Common myeloid progenitor, CD34-positive (primary cell): Measurements from ENCODE around the gene DHRSX.
"Not testable (repeated sequence)": the region's sequence is repeated elsewhere in the genome, so short reads cannot be mapped to it uniquely, and the experiment has no call there.

Source experiments
- CTCF ChIA-PET: fragments of 350-600 bp; sonication (Branson Sonifier 250); formaldehyde crosslinking; loops from one replicate; lab custom pipeline; 2021; ENCODE audit warnings: antibody characterized with exemption; lab: Charles Lee
- POLR2A ChIA-PET: fragments of 350-600 bp; sonication (Branson Sonifier 250); formaldehyde crosslinking; loops from one replicate; lab custom pipeline; 2021; ENCODE audit warnings: antibody characterized with exemption; lab: Charles Lee
- DNase-seq, 3 donors: peaks; one replicate each; pipeline versions ENCODE4 v3.0.0 to v3.0.0-alpha.2; 2013
- H3K27ac ChIP-seq, 2 experiments: 1 replicate in 1 of 2; 2 replicates in 1 of 2; pipeline ENCODE4 v1.7.0; 2013; ENCODE audit warnings: inconsistent platforms in 2 of 2, low read length in 2 of 2, mild to moderate bottlenecking in 2 of 2, low read depth in 1 of 2, moderate library complexity in 1 of 2; ENCODE audit not compliant: severe bottlenecking in 2 of 2, insufficient read depth in 1 of 2, poor library complexity in 1 of 2
- H3K27me3 ChIP-seq, 5 experiments: replicated peaks in 2 of 5; 1 replicate in 3 of 5; 2 replicates in 2 of 5; pipeline versions ENCODE4 v1.6.1 to v1.7.0; 2013; ENCODE audit warnings: low read length in 4 of 5, mild to moderate bottlenecking in 2 of 5, moderate library complexity in 2 of 5, inconsistent platforms in 1 of 5; ENCODE audit not compliant: insufficient read depth in 5 of 5, control insufficient read depth in 4 of 5
- H3K36me3 ChIP-seq, 4 experiments: 1 replicate in 2 of 4; 2 replicates in 2 of 4; pipeline versions ENCODE4 v1.6.1 to v1.7.0; 2013; ENCODE audit warnings: low read length in 3 of 4, control low read depth in 1 of 4, mild to moderate bottlenecking in 1 of 4; ENCODE audit not compliant: control insufficient read depth in 4 of 4, insufficient read depth in 4 of 4
- H3K4me1 ChIP-seq, 4 experiments: 1 replicate in 3 of 4; 2 replicates in 1 of 4; pipeline versions ENCODE4 v1.6.1 to v1.7.1; 2013; ENCODE audit warnings: low read length in 3 of 4, mild to moderate bottlenecking in 3 of 4, control low read depth in 1 of 4, inconsistent platforms in 1 of 4, moderate library complexity in 1 of 4; ENCODE audit not compliant: control insufficient read depth in 4 of 4, insufficient read depth in 4 of 4; ENCODE audit errors: control extremely low read depth in 1 of 4
- H3K4me3 ChIP-seq, 7 experiments: 1 replicate in 4 of 7; 2 replicates in 3 of 7; pipeline versions ENCODE4 v1.5.1 to v1.7.0; 2013; ENCODE audit warnings: mild to moderate bottlenecking in 7 of 7, low read length in 6 of 7, moderate library complexity in 6 of 7, inconsistent platforms in 2 of 7, low read depth in 2 of 7, control low read depth in 1 of 7; ENCODE audit not compliant: insufficient read depth in 4 of 7, control insufficient read depth in 1 of 7; ENCODE audit errors: extremely low read depth in 1 of 7
- H3K9me3 ChIP-seq, 5 experiments: 1 replicate in 4 of 5; 2 replicates in 1 of 5; pipeline versions ENCODE4 v1.6.1 to v1.7.1; 2013; ENCODE audit warnings: low read length in 4 of 5, mild to moderate bottlenecking in 2 of 5, inconsistent platforms in 1 of 5, low read depth in 1 of 5, moderate library complexity in 1 of 5; ENCODE audit not compliant: control insufficient read depth in 4 of 5, insufficient read depth in 2 of 5; ENCODE audit errors: control extremely low read depth in 1 of 5
- WGBS: methylation state at CpG from one replicate; pipeline ENCODE4 v1.1.5; 2013; ENCODE audit not compliant: insufficient coverage; 5-methylcytosine and 5-hydroxymethylcytosine counted together

DHRSX gene

DNA sequence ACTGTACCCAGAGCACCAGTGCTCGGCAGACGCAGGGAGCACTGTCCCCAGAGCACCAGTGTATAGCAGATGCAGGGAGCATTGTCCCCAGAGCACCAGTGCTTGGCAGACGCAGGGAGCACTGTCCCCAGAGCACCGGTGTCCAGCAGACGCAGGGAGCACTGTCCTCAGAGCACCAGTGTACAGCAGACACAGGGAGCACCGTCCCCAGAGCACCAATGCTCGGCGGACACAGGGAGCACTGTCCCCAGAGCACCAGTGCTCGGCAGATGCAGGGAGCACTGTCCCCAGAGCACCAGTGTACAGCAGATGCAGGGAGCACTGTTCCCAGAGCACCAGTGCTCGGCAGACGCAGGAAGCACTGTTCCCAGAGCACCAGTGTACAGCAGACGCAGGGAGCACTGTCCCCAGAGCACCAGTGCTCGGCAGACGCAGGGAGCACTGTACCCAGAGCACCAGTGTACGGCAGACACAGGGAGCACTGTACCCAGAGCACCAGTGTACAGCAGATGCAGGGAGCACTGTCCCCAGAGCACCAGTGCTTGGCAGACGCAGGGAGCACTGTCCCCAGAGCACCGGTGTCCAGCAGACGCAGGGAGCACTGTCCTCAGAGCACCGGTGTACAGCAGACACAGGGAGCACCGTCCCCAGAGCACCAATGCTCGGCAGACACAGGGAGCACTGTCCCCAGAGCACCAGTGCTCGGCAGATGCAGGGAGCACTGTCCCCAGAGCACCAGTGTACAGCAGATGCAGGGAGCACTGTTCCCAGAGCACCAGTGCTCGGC is 234.9 kb downstream of the DHRSX start:
- CTCF ChIA-PET: not testable (repeated sequence)

DNA sequence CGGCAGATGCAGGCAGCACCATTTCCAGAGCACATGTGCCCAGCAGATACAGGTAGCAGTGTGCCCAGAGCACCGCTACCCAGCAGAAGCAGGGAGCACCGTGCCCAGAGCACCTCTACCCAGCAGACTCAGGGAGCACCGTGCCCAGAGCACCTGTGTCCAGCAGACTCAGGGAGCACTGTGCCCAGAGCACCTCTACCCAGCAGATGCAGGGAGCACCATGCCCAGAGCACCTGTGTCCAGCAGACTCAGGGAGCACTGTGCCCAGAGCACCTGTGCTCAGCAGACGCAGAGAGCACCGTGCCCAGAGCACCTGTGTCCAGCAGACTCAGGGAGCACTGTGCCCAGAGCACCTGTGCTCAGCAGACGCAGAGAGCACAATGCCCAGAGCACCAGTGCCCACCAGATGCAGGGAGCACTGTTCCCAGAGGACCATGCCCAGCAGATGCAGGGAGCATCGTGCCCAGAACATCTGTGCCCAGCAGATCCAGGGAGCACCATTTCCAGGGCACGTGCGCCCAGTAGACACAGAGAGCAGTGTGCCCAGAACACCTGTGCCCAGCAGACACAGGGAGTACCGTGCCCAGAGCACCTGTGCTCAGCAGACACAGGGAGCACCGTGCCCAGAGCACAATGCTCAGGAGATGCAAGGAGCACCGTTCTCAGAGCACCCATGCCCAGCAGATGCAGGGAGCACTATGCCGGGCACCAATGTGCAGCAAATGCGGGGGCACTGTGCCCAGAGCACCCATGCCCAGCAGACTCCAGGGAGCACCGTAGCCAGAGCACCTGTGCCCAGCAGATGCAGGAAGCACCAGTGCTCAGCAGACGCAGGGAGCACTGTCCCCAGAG is 236.4 kb downstream of the DHRSX start:
- 96% methylated on average over 17 of the region's 17 CpGs for WGBS
- H3K4me3 ChIP-seq: no peak overlapping the region
- CTCF ChIA-PET: no interaction called here

More for the DNA sequence above, 234.9 kb downstream of the DHRSX start:
- peaks cover 0 to 11% (median 0%) of the 10 kb centered on the region in 4 experiments for H3K36me3 ChIP-seq
- peak in 1 of 3 donors; percentile 40 for DNase-seq
- 99% methylated on average over 9 of the region's 23 CpGs for WGBS
- H3K27me3 ChIP-seq, H3K4me3 ChIP-seq, H3K4me1 ChIP-seq, POLR2A ChIA-PET, H3K27ac ChIP-seq, H3K9me3 ChIP-seq: not testable (repeated sequence)

DNA sequence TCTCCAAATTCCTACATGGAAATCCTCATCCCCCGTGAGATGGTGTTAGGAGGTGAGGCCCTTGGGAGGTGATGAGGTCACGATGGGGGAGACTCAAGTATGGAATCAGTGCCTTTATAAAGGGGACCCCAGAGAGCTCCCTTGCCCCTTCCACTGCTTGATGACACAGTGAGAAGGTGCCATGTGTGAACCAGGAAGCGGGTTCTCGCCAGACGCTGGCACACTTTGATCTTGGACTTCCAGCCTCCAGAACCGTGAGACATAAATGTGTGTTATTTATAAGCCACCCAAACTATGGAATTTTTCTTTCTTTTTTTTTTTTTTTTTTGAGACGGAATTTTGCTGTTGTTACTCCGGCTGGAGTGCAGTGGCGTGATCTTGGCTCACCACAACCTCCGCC is 237.6 kb downstream of the DHRSX start:
- H3K9me3 ChIP-seq: no peaks in the 10 kb centered on the region
- DNase-seq: peak in 2 of 3 donors; percentile 58 to 74
- H3K36me3 ChIP-seq: peaks cover 0 to 11% (median 0%) of the 10 kb centered on the region in 4 experiments
- POLR2A ChIA-PET: no interaction called here
- no peak overlapping the region for H3K27ac ChIP-seq
- 93% methylated on average over 4 of the region's 10 CpGs for WGBS
- no peak overlapping the region for H3K4me3 ChIP-seq
- no peaks in the 10 kb centered on the region for H3K27me3 ChIP-seq
- CTCF ChIA-PET: no interaction called here
- no peaks in the 10 kb centered on the region for H3K4me1 ChIP-seq

More for the DNA sequence above, 236.4 kb downstream of the DHRSX start:
- Histone ChIP-seq H3K27ac (no peak overlapping the region), H3K4me1 (no peaks in the 10 kb centered on the region), H3K9me3 (no peaks in the 10 kb centered on the region), H3K27me3 (no peaks in the 10 kb centered on the region), H3K36me3 (peaks cover 0 to 11% (median 0%) of the 10 kb centered on the region in 4 experiments)
- POLR2A ChIA-PET: no interaction called here
- DNase-seq: peak in 1 of 3 donors; percentile 48

DNA sequence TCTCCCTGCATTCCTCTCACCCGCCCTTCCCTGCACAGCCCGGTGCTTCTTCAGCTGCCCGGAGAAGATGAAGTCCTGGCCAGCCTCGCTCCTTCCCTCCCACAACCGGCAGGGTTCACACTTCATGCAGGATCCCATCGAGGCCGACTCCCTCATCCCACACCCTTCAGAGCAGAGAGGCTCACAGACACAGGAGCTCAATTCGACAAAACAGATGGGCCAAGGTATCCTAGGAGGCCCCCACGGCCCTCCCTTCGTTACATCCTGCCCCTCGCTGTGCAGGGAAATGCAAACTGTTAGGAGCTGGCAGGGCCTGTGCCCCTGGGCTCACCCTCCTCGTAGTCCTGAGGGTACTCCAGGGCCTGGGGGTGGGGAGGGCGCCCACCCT is 238.1 kb downstream of the DHRSX start:
- Histone ChIP-seq H3K4me3 (no peak overlapping the region), H3K27ac (no peak overlapping the region), H3K4me1 (no peaks in the 10 kb centered on the region), H3K36me3 (peaks cover 0 to 11% (median 0%) of the 10 kb centered on the region in 4 experiments), H3K27me3 (no peaks in the 10 kb centered on the region), H3K9me3 (no peaks in the 10 kb centered on the region)
- no peak for DNase-seq
- ChIA-PET POLR2A (no interaction called here), CTCF (no interaction called here)
- WGBS: 94% methylated on average over 13 of the region's 13 CpGs

DNA sequence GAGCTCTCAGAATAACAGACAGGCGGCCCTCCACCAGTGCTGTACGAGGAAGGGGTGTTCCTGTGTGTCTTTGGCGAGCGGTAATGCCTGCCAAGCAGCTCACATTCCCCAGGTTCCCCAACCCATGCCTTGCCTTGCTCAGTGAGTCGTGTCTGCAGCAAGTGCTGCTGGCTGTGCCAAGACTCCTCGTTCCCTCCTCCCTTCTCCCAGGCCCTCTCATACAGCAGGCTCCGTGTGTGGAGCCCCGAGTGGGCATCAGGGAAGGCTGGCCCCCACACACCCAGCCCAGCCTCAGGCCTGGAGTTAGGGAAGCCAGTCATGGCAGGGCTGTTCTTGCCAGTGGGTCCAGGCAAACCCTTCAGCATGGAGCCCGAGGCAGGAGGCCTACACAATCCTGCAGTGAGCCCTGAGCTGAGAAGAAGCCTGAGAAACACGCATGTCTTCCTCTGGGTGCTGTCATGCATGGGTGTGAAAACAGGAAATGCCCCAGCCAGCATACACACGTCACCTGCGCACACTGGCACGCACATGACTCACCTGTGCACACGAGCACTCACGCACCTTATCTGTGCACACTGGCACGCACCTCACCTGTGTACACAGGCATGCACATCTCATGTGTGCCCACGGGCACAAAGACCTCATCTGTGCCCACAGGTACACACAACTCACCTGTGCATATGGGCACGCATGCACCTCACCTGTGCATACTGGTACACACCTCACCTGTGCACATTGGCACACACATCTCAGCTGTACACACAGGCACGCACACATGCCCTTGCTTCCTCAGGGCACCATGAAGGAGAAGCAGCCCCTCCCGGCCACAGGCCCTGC is 238.7 kb downstream of the DHRSX start:
- H3K27me3 ChIP-seq: no peaks in the 10 kb centered on the region
- no peak overlapping the region for H3K4me3 ChIP-seq
- H3K27ac ChIP-seq: no peak overlapping the region
- H3K4me1 ChIP-seq: no peaks in the 10 kb centered on the region
- 98% methylated on average over 18 of the region's 20 CpGs for WGBS
- no peaks in the 10 kb centered on the region for H3K9me3 ChIP-seq
- H3K36me3 ChIP-seq: peaks cover 0 to 11% (median 0%) of the 10 kb centered on the region in 4 experiments
- no peak for DNase-seq
- POLR2A ChIA-PET: no interaction called here
- CTCF ChIA-PET: no interaction called here

DNA sequence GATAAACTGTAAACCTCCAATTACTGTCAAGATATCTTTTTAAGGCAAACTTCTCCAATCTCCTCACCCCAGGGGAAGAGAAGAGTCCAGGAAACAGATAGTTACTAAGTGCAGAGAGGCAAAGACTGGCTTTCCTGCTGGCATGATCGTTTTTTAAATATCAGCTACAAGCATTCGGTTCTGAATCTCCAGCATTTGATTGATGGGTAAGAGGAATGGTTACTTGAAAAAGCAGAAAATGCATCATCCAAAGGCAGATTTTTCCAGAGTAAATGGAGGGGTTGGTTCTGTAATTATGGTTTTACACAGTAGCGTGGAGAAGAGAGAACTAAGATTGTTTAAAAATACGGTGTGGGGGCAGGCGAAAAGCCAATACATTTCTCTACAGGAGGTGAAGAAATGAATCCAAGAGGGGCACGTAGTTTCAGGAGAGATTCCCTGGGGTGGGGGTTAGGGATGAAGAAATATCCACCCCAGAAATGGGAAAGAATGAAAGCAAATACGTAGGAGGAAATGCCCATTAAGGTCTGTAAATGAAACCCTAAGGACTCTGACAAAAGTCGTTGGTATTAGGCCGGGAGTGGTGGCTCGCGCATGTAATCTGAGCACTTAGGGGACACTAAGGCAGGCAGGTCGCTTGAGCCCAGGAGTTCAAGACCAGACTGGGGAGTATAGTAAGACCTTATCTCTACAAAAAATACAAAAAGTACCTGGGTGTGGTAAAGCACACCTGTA is 248.3 kb downstream of the DHRSX start:
- Histone ChIP-seq H3K4me3 (no peak overlapping the region), H3K9me3 (peaks cover 0 to 10% (median 4%) of the 10 kb centered on the region in 5 experiments), H3K27me3 (no peaks in the 10 kb centered on the region), H3K27ac (peak overlapping the region in 1 of 2 experiments; percentile 45), H3K36me3 (peaks cover 0 to 3% (median 0%) of the 10 kb centered on the region in 4 experiments), H3K4me1 (no peaks in the 10 kb centered on the region)
- POLR2A ChIA-PET: no interaction called here
- WGBS: 98% methylated on average over 10 of the region's 12 CpGs
- CTCF ChIA-PET: no interaction called here
- DNase-seq: no peak
